NK-92 treated with Interleukin-12 subunit alpha and Interleukin-12 subunit beta, amount 100 ng/mL, for 24 hours (cell line): ENCODE measurements around the gene SEBOX.

ENCODE experiments used
- DNase-seq: peaks from one replicate; lab custom pipeline; 2025; lab: John Stamatoyannopoulos, UW

SEBOX gene

GRCh38 chr17:28317966-28318758 is 46.8 kb downstream of the SEBOX start:
- no peak for DNase-seq

- no peak for DNase-seq
These were observed 47.7 kb downstream of the SEBOX start for GRCh38 chr17:28317099-28317965.

GRCh38 chr17:28315846-28316705 is 48.9 kb downstream of the SEBOX start:
- no peak for DNase-seq

GRCh38 chr17:28313841-28314240 is 51.2 kb downstream of the SEBOX start:
- DNase-seq, result no peak
